ENCODE data around the gene TTBK1. TPM values are rescaled to one million over a fixed set of nuclear protein-coding genes. Genes with fewer than 3 reads are reported as not detected.

The TTBK1 gene
- total RNA-seq (under 1 TPM in 6 of 7 donors, not detected in 1; 0.07 to 0.32 (median 0.11) TPM), polyA plus RNA-seq (under 1 TPM; 0.05 to 0.19 (median 0.07) TPM)
- long read RNA-seq, donor 1, result 0 reads
- long read RNA-seq, donor 2, result 0 reads

- intact Hi-C loops (cut with DNase I; ENCODE audit: low total_unique reads), result no loop called here
- peaks cover 0 to 71% (median 26%) of the 10 kb centered on the region in 7 donors for H3K27me3 ChIP-seq (replicated peaks in 1 of 7)
Observed at GRCh38 chr6:43242908-43243663, at the start of gene TTBK1. TTBK1 (plus strand) TSS chr6:43243481; CDS start chr6:43246661, 3,180 bp downstream.

GRCh38 chr6:43193929-43194328 is 49.4 kb upstream of the TTBK1 start:
- TF ChIP-seq POLR2AphosphoS5 (IDR thresholded peaks at IDR 0.05) (no peak), CTCF (IDR thresholded peaks at IDR 0.05 in 8 of 11, conservative IDR thresholded peaks at IDR 0.05 in 3 of 11) (no peak), POLR2A (IDR thresholded peaks at IDR 0.05) (no peak)
- peaks cover 0 to 99% (median 69%) of the 10 kb centered on the region in 6 donors for H3K36me3 ChIP-seq
- peaks cover 0 to 4% (median 0%) of the 10 kb centered on the region in 6 donors for H3K4me1 ChIP-seq
- H3K9me3 ChIP-seq, result no peaks in the 10 kb centered on the region
- no peak overlapping the region for H3K4me3 ChIP-seq
- no peaks in the 10 kb centered on the region for H3K27me3 ChIP-seq (replicated peaks in 1 of 7)
- intact Hi-C loops (cut with DNase I; ENCODE audit: low total_unique reads), result no loop called here
- 90 to 97% (median 95%) methylated on average over 5 of the region's 5 CpGs for WGBS, 5 donors
- no peak for DNase-seq
- H3K27ac ChIP-seq, result no peak overlapping the region

More at GRCh38 chr6:43242908-43243663, at the start of gene TTBK1:
- peaks cover 0 to 12% (median 6%) of the 10 kb centered on the region in 8 donors for H3K9me3 ChIP-seq
- no peak for DNase-seq
- H3K4me3 ChIP-seq, result peak within 1 kb of the TSS in 1 of 8 donors; percentile 45
- no peak for TF ChIP-seq POLR2A (IDR thresholded peaks at IDR 0.05)
- no peak for TF ChIP-seq CTCF (IDR thresholded peaks at IDR 0.05 in 8 of 11, conservative IDR thresholded peaks at IDR 0.05 in 3 of 11)
- TF ChIP-seq POLR2AphosphoS5 (IDR thresholded peaks at IDR 0.05), result no peak
- no peak within 1 kb of the TSS for H3K27ac ChIP-seq
- peaks cover 4 to 22% (median 17%) of the 10 kb centered on the region in 6 donors for H3K4me1 ChIP-seq
- WGBS, 5 donors, result 14 to 19% (median 16%) methylated on average over 24 to 47 of the region's 47 CpGs
- no peaks in the 10 kb centered on the region for H3K36me3 ChIP-seq

GRCh38 chr6:43196337-43196736 is 46.9 kb upstream of the TTBK1 start:
- TF ChIP-seq POLR2A (IDR thresholded peaks at IDR 0.05), result no peak
- TF ChIP-seq POLR2AphosphoS5 (IDR thresholded peaks at IDR 0.05), result no peak
- no peak for TF ChIP-seq CTCF (IDR thresholded peaks at IDR 0.05 in 8 of 11, conservative IDR thresholded peaks at IDR 0.05 in 3 of 11)

GRCh38 chr6:43199912-43200311 is 43.4 kb upstream of the TTBK1 start:
- no peak for TF ChIP-seq POLR2A (IDR thresholded peaks at IDR 0.05)
- TF ChIP-seq POLR2AphosphoS5 (IDR thresholded peaks at IDR 0.05), result no peak
- TF ChIP-seq CTCF (IDR thresholded peaks at IDR 0.05 in 8 of 11, conservative IDR thresholded peaks at IDR 0.05 in 3 of 11), result no peak
- no peaks in the 10 kb centered on the region for H3K4me1 ChIP-seq
- H3K9me3 ChIP-seq, result no peaks in the 10 kb centered on the region
- peak; percentile 41 for DNase-seq
- intact Hi-C loops (cut with DNase I; ENCODE audit: low total_unique reads), result no loop called here
- H3K27me3 ChIP-seq (replicated peaks in 1 of 7), result no peaks in the 10 kb centered on the region
- H3K36me3 ChIP-seq, result peaks cover 0 to 100% (median 72%) of the 10 kb centered on the region in 6 donors
- H3K27ac ChIP-seq, result no peak overlapping the region
- 90 to 97% (median 95%) methylated on average over 4 to 6 of the region's 6 CpGs for WGBS, 5 donors
- no peak overlapping the region for H3K4me3 ChIP-seq

More at GRCh38 chr6:43196337-43196736, 46.9 kb upstream of the TTBK1 start:
- no peaks in the 10 kb centered on the region for H3K27me3 ChIP-seq (replicated peaks in 1 of 7)
- DNase-seq, result peak; percentile 47
- H3K9me3 ChIP-seq, result no peaks in the 10 kb centered on the region
- no peak overlapping the region for H3K4me3 ChIP-seq
- peaks cover 0 to 100% (median 84%) of the 10 kb centered on the region in 6 donors for H3K36me3 ChIP-seq
- H3K27ac ChIP-seq, result no peak overlapping the region
- H3K4me1 ChIP-seq, result no peaks in the 10 kb centered on the region
- 81 to 92% (median 89%) methylated on average over 5 of the region's 5 CpGs for WGBS, 5 donors
- intact Hi-C loops (cut with DNase I; ENCODE audit: low total_unique reads), result no loop called here
